Activated CD4-positive, alpha-beta T cell treated with anti-CD3 and anti-CD28 coated beads for 36 hours (primary cell): Measurements from ENCODE around the gene RND1. TPM values are rescaled to one million over a fixed set of nuclear protein-coding genes. Genes with fewer than 3 reads are reported as not detected.

Experiments
- ATAC-seq: fragments of 200-7000 bp; cut with Tn5 transposase; one replicate; pipeline ENCODE4 v1.10.0; 2021; ENCODE audit warnings: mild to moderate bottlenecking, moderate library complexity
- CTCF ChIA-PET: fragments of 350-600 bp; sonication (Branson Sonifier 250); formaldehyde crosslinking; loops from one replicate; lab custom pipeline; 2021; ENCODE audit warnings: antibody characterized with exemption; lab: Charles Lee
- POLR2A ChIA-PET: fragments of 350-600 bp; sonication (Branson Sonifier 250); formaldehyde crosslinking; loops from one replicate; lab custom pipeline; 2021; ENCODE audit warnings: antibody characterized with exemption, inconsistent platforms; lab: Charles Lee
- DNase-seq: peaks from one replicate; pipeline ENCODE4 v3.0.0-alpha.2; 2020
- H3K27ac Mint-ChIP-seq: one replicate; pipeline ENCODE4 v1.8.0; 2021; ENCODE audit warnings: mixed read lengths
- H3K27me3 Mint-ChIP-seq: one replicate; pipeline ENCODE4 v1.8.0; 2021; ENCODE audit warnings: mixed read lengths
- H3K36me3 Mint-ChIP-seq: one replicate; pipeline ENCODE4 v1.8.0; 2021; ENCODE audit warnings: low read depth, mixed read lengths
- H3K4me1 Mint-ChIP-seq: one replicate; pipeline ENCODE4 v1.8.0; 2021; ENCODE audit warnings: mixed read lengths
- H3K4me3 Mint-ChIP-seq: one replicate; pipeline ENCODE4 v1.8.0; 2021; ENCODE audit warnings: mild to moderate bottlenecking, moderate library complexity, mixed read lengths
- H3K9me3 Mint-ChIP-seq: one replicate; pipeline ENCODE4 v1.8.0; 2021; ENCODE audit warnings: low read depth, mixed read lengths
- intact Hi-C, 2 experiments: fragments of 100-400 bp; cut with DNase I in 1 of 2; cut with micrococcal nuclease in 1 of 2; formaldehyde crosslinking; loops; one replicate each; pipeline versions ENCODE4 v1.14.2 to v1.15.1; 2022 to 2024; cut with DNase I, micrococcal nuclease
- total RNA-seq, 2 experiments: library from RNA; stranded (reverse); gene quantifications; one replicate each; pipeline ENCODE4 v1.2.3, GENCODE V29; 2021

RND1 gene
- total RNA-seq, 2 experiments from 2014 or later = 2.2 to 3.3 TPM

- ATAC-seq (peak; percentile 4), DNase-seq (peak; percentile 73)
- H3K27ac Mint-ChIP-seq = no peak overlapping the region
- POLR2A ChIA-PET = no interaction called here
- H3K36me3 Mint-ChIP-seq = no peaks in the 10 kb centered on the region
- H3K9me3 Mint-ChIP-seq = no peaks in the 10 kb centered on the region
- intact Hi-C loops = loop anchor here in 1 of 2 experiments (1.0 kb wide), 3 partner anchors 33 to 137 kb away; partner anchors contain the start of genes DDX23 and KANSL2
- H3K4me1 Mint-ChIP-seq = peaks cover 19% of the 10 kb centered on the region
- H3K27me3 Mint-ChIP-seq = peaks cover 12% of the 10 kb centered on the region
- peak overlapping the region; percentile 82 for H3K4me3 Mint-ChIP-seq
- CTCF ChIA-PET = interaction anchor here (0.6 to 1.9 kb wide), 8 partner anchors 10 to 1126 kb away, joined by 3 to 15 read pairs (median 4); partner anchors contain the start of gene DDX23
These were observed 46.7 kb downstream of the RND1 start for GRCh38 chr12:48818831-48819590.

DNA sequence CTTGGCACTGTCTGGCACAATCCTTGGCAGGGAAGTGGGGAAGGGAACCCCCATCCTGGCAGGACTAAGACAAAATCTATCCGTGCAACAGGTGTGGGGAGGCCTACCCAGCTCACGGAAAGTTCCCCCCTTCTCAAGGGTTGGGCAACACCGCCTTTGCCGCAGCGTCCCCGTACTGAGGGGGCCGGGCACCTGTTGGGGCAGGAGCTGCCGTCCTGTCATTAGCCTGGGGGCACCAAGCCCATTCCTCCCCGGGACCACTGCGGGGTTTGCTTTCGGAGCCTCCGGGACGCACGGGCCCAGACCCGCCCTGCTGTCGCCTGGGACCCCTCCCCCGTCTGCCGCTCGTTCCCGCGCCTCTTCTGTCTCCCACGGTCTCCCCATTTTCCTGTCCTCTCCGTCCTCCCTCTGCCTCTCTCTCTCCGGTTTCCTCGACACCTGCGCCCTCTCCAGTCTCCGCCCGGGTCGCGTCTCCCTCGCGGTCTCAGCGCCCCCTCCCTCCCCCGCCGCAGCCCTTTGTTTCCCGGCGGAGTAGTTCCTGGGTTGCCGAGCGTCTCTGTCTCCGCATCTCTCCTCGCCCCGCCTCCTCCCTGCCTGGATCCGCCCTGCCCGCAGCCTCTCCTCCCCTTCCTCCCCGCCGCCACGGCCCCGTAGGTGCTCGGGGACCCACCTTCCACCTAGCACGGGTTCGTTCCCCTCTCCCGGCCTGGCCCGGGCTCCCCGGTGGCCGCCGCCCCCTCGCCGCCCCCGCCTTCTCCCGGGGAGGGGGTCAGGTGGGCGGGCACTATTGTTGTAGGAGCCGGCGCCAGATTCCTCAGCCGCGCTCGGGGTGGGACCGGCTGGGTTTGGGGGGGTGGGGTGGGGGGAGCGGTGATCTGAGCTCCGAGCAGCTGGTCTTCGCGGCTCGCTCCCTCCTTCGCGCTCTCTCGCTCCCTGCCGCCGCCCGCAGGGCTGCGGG lies 47.5 kb downstream of the RND1 start, which contains the start of gene CACNB3:
TSS of gene CACNB3 (plus strand) at position 624 of the 958 bp plus-strand sequence. CDS start 434 bp downstream, outside the sequence.
- Mint-ChIP-seq H3K36me3 (no peaks in the 10 kb centered on the region), H3K4me3 (peak within 1 kb of the TSS; percentile 82), H3K27ac (peak within 1 kb of the TSS; percentile 55), H3K27me3 (peaks cover 12% of the 10 kb centered on the region), H3K4me1 (peaks cover 23% of the 10 kb centered on the region), H3K9me3 (no peaks in the 10 kb centered on the region)
- CTCF ChIA-PET = interaction anchor here (0.6 to 1.9 kb wide), 4 partner anchors 34 to 103 kb away, joined by 3 to 6 read pairs (median 4); partner anchors contain the start of gene DDX23
- POLR2A ChIA-PET = interaction anchor here (0.6 kb wide), 1 partner anchor 108 kb away, joined by 3 read pairs; no protein-coding TSS in a partner anchor
- ATAC-seq (peak; percentile 69), DNase-seq (peak; percentile 89)
- intact Hi-C loops = loop anchor here in 1 of 2 experiments (1.0 kb wide), 3 partner anchors 34 to 136 kb away; partner anchors contain the start of genes DDX23 and KANSL2

DNA sequence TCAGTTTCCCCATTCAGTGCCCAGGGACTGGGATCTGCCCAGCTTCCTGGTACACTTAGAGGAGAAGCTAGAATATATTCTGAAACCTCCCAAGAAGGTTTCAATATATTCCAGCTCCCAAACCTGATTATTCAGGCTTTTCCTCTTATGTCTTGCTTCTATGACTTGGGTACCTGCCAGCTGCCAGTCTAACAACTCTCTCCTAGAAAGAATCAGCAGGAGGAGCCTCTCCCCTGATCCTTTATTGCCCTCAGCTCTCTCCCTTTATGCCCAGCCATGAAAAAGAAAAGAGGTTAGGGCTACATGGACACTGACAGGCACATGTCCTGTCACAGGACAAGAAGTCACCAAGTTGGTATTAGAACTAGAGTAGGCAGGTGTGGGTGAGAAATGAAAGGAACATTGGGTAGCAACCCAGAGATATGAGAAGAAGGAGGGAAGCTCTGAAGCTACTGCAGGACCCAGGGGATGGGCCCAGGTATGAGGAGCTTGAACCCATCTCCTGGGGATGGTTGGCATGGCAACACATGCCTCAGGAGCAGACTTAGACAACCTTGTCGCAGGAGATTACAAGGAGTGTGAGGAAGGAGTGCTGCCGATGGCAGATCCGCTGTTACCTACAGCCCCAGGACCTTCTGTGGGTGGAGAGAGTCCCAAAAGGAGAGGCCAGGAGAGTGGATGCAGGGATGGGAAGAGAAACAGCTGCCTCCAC lies 49.4 kb downstream of the RND1 start:
- POLR2A ChIA-PET = interaction anchor here (0.5 to 1.5 kb wide), 3 partner anchors 139 to 196 kb away, joined by 3 to 9 read pairs (median 3); no protein-coding TSS in a partner anchor
- no peaks in the 10 kb centered on the region for H3K36me3 Mint-ChIP-seq
- CTCF ChIA-PET = interaction anchor here (0.5 to 3.8 kb wide), 13 partner anchors 11 to 123 kb away, joined by 3 to 30 read pairs (median 5); partner anchors contain the start of gene DDX23
- intact Hi-C loops = no loop called here
- peak overlapping the region; percentile 81 for H3K4me3 Mint-ChIP-seq
- peaks cover 12% of the 10 kb centered on the region for H3K27me3 Mint-ChIP-seq
- H3K9me3 Mint-ChIP-seq = no peaks in the 10 kb centered on the region
- H3K4me1 Mint-ChIP-seq = peaks cover 23% of the 10 kb centered on the region
- no peak overlapping the region for H3K27ac Mint-ChIP-seq
- DNase-seq (no peak), ATAC-seq (no peak)

DNA sequence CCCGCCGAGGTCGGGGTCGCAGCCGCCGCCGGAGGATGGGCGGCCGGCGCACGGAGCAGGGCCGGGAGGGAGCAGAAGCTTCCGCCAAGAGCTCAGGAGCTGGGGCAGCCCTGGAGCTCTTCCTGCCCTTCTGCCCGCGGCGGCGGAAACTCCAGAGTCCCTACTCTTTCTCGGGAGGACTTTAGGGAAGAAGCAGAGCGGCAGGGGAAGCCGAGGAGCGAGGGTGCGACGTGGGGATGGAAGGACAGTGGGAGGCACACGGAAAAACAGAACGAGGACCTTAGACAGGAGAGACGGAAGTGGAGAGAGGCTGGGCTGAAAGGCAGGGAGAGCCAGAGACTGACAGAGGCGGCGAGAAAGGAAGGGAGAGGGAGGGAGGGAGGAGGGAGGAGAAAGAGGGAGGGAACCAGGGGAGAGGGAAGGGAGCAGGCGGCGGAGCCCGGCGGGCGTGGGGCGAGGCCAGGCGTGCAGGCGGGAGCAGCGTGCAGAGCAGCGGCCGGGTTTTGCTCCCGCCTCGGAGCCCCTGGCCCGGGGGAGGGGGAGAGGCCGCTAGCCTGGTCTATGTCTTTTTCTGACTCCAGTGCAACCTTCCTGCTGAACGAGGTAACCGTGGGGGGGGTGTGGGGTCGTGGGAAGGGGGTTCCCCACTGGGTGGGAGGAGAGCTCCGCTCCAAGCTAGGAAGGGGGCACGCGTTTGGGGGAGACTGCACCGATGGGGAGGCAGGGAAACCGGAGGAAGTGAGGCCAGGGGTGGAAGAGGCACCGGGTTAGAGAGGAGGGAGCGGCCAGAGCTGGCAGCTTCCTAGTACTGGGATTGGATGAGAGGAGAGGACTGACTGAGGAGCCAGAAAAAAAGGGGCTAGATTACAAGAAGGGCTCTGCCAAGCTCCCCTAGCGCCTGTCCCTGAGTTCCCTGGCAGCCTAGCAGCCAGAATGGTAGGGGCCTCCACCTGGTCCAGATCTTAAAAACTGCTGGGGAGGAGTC lies 50.3 kb downstream of the RND1 start:
- peak; percentile 68 for DNase-seq
- Mint-ChIP-seq H3K27me3 (peaks cover 12% of the 10 kb centered on the region), H3K4me1 (peaks cover 23% of the 10 kb centered on the region), H3K36me3 (no peaks in the 10 kb centered on the region), H3K9me3 (no peaks in the 10 kb centered on the region), H3K4me3 (peak overlapping the region; percentile 81), H3K27ac (peak overlapping the region; percentile 28)
- intact Hi-C loops = loop anchor here in 1 of 2 experiments (1.0 to 2.0 kb wide), 2 partner anchors 142 to 203 kb away; partner anchors contain the start of genes ARF3 and PRKAG1
- ChIA-PET CTCF (interaction anchor here (0.5 to 3.8 kb wide), 34 partner anchors 8 to 1040 kb away, joined by 3 to 30 read pairs (median 3); partner anchors contain the start of genes DDX23 and WNT1), POLR2A (interaction anchor here (0.7 to 1.5 kb wide), 2 partner anchors 138 to 929 kb away, joined by 3 read pairs; no protein-coding TSS in a partner anchor)
- ATAC-seq = peak; percentile 38

- POLR2A ChIA-PET = interaction anchor here (0.7 to 1.5 kb wide), 2 partner anchors 137 to 929 kb away, joined by 3 read pairs; no protein-coding TSS in a partner anchor
These were observed 51.2 kb downstream of the RND1 start for GRCh38 chr12:48814262-48815125.

DNA sequence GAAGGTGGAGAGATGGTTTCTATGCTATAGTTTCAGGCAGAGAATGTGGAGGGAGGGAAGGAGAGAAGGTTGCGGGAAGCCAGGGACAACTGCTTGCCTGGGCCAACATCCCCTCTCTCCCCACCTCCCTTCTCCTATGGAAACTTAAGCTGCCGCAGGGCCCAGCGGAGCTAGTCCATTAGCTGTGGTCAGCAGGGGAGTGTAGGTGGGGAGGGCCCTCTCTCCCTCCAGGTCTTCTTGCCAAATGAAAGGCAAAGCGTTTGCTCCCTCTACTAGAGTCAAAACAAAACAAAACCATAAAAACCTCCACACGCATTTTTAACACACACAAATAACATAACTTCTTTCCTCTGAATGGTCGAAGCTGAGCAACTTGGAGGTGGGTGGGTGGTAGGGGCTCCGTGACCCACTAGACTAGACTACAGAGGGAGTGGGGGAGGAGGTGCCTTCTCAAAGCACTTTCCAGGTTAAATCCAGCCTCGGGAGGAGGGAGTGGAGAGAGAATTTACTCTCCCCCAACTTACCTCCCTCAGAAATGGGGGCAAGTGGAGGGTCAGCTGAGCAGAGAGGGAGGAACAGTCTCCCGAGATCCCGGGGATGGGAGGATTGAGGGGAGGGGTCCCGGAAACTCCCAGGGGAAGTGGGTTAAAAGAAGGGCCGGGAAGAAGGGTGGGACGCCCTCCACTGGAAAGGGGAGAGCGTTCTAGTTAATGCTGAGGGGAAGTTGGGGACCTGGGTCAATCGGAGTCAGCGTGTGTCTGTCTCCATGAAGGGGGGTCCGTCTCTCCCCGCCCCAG lies 52.0 kb downstream of the RND1 start:
- intact Hi-C loops = loop anchor here (1.0 to 5.0 kb wide), 4 partner anchors 60 to 205 kb away; partner anchors contain the start of gene PRKAG1 (in 1 of the 2)
- Mint-ChIP-seq H3K27me3 (peaks cover 12% of the 10 kb centered on the region), H3K27ac (no peak overlapping the region), H3K36me3 (no peaks in the 10 kb centered on the region), H3K4me3 (peak overlapping the region; percentile 81), H3K9me3 (no peaks in the 10 kb centered on the region), H3K4me1 (peaks cover 23% of the 10 kb centered on the region)
- ChIA-PET POLR2A (no interaction called here), CTCF (interaction anchor here (1.1 to 3.8 kb wide), 7 partner anchors 10 to 123 kb away, joined by 3 to 30 read pairs (median 8); partner anchors contain the start of gene DDX23)
- no peak for DNase-seq
- ATAC-seq = no peak

More at GRCh38 chr12:48814262-48815125, 51.2 kb downstream of the RND1 start:
- H3K4me3 Mint-ChIP-seq = peak overlapping the region; percentile 81
- H3K36me3 Mint-ChIP-seq = no peaks in the 10 kb centered on the region
- DNase-seq = peak; percentile 90
- H3K27me3 Mint-ChIP-seq = peaks cover 12% of the 10 kb centered on the region
- CTCF ChIA-PET = interaction anchor here (0.6 to 3.8 kb wide), 27 partner anchors 9 to 1039 kb away, joined by 3 to 30 read pairs (median 4); partner anchors contain the start of genes DDX23 and WNT1
- intact Hi-C loops = loop anchor here (1.0 to 5.0 kb wide), 5 partner anchors 61 to 204 kb away; partner anchors contain the start of genes ARF3 (in 1 of the 2) and PRKAG1 (in 1 of the 2)
- H3K27ac Mint-ChIP-seq = no peak overlapping the region
- H3K9me3 Mint-ChIP-seq = no peaks in the 10 kb centered on the region
- peaks cover 23% of the 10 kb centered on the region for H3K4me1 Mint-ChIP-seq
- peak; percentile 77 for ATAC-seq

DNA sequence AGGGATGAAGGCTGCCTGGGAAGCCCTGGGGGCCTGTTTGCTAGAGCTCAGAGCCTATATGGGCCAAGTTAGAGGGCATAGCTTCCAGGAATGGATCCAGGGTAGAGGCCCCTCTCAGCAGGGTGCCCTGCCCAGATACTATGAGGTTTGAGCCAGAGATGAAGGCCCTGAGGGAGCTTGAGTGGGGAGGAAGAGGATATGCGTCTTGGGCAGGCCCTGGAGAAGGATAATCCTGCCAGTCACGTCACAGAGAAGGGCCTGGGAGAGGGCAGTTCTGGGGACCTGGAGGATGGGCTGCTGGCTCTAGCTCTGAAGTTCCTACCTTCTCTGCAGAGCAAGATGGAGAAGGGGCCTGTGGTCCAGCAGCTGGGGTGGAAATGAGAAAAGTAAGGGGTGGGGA lies 53.3 kb downstream of the RND1 start:
- POLR2A ChIA-PET = interaction anchor here (0.6 kb wide), 1 partner anchor 372 kb away, joined by 6 read pairs; no protein-coding TSS in a partner anchor
- H3K4me3 Mint-ChIP-seq = no peak overlapping the region
- intact Hi-C loops = loop anchor here in 1 of 2 experiments (5.0 kb wide), 1 partner anchor 60 kb away; no protein-coding TSS in a partner anchor

More for the DNA sequence above, 53.3 kb downstream of the RND1 start:
- no peaks in the 10 kb centered on the region for H3K36me3 Mint-ChIP-seq
- no peak for ATAC-seq
- no peaks in the 10 kb centered on the region for H3K9me3 Mint-ChIP-seq
- no peak overlapping the region for H3K27ac Mint-ChIP-seq
- H3K4me1 Mint-ChIP-seq = peaks cover 17% of the 10 kb centered on the region
- H3K27me3 Mint-ChIP-seq = peaks cover 9% of the 10 kb centered on the region
- DNase-seq = no peak
- CTCF ChIA-PET = interaction anchor here (0.9 to 1.4 kb wide), 4 partner anchors 11 to 59 kb away, joined by 4 to 8 read pairs (median 6); no protein-coding TSS in a partner anchor
